Smooth muscle cell (in vitro differentiated cells): ENCODE data around the gene SLCO6A1. TPM values are rescaled to one million over a fixed set of nuclear protein-coding genes. Genes with fewer than 3 reads are reported as not detected.

ENCODE experiments used
- DNase-seq: peaks from one replicate; lab custom pipeline; 2025; ENCODE audit not compliant: unreplicated experiment; lab: John Stamatoyannopoulos, UW
- H2AFZ ChIP-seq: fragments of 200-600 bp; sonication (generic); 2 replicates; pipeline ENCODE4 v1.6.0; 2016; ENCODE audit warnings: antibody characterized with exemption, low read depth, mild to moderate bottlenecking
- H3F3A ChIP-seq: fragments of 200-600 bp; sonication (generic); 2 replicates; pipeline ENCODE4 v1.6.0; 2017; ENCODE audit warnings: antibody characterized with exemption, low read depth
- H3K27ac ChIP-seq: fragments of 200-600 bp; sonication (generic); 2 replicates; pipeline ENCODE4 v1.5.1; 2016; ENCODE audit warnings: low read depth, mild to moderate bottlenecking
- H3K27me3 ChIP-seq: fragments of 200-600 bp; sonication (generic); 2 replicates; pipeline ENCODE4 v1.6.1; 2016; ENCODE audit warnings: low read depth, mild to moderate bottlenecking
- H3K36me3 ChIP-seq: fragments of 200-600 bp; sonication (generic); 2 replicates; pipeline ENCODE4 v1.5.1; 2016; ENCODE audit warnings: low read depth
- H3K4me1 ChIP-seq: fragments of 200-600 bp; sonication (generic); 2 replicates; pipeline ENCODE4 v1.5.1; 2016; ENCODE audit warnings: low read depth
- H3K4me2 ChIP-seq: fragments of 200-600 bp; sonication (generic); 2 replicates; pipeline ENCODE4 v1.6.0; 2016; ENCODE audit warnings: mild to moderate bottlenecking
- H3K4me3 ChIP-seq: fragments of 200-600 bp; sonication (generic); 2 replicates; pipeline ENCODE4 v1.5.1; 2016; ENCODE audit warnings: mild to moderate bottlenecking
- H3K79me2 ChIP-seq: fragments of 200-600 bp; sonication (generic); 2 replicates; pipeline ENCODE4 v1.6.0; 2016; ENCODE audit warnings: low read depth, mild to moderate bottlenecking
- H3K9ac ChIP-seq: fragments of 200-600 bp; sonication (generic); 2 replicates; pipeline ENCODE4 v1.6.0; 2016; ENCODE audit warnings: low read depth
- H3K9me3 ChIP-seq: fragments of 200-600 bp; sonication (generic); replicated peaks from 2 replicates; pipeline ENCODE4 v1.5.1; 2016; ENCODE audit warnings: low read depth
- H4K20me1 ChIP-seq: fragments of 200-600 bp; sonication (generic); 2 replicates; pipeline ENCODE4 v1.6.0; 2016; ENCODE audit warnings: low read depth
- CTCF ChIP-seq: fragments of 200-600 bp; sonication (generic); IDR thresholded peaks from 2 replicates; pipeline ENCODE4 v1.5.1; 2017; ENCODE audit warnings: borderline replicate concordance, mild to moderate bottlenecking, antibody characterized with exemption; ENCODE audit not compliant: insufficient read depth, poor library complexity, severe bottlenecking
- WGBS: methylation state at CpG from one replicate; pipeline ENCODE4 v1.1.7; 2016; ENCODE audit warnings: low lambda C conversion rate; 5-methylcytosine and 5-hydroxymethylcytosine counted together
- polyA plus RNA-seq: library from polyadenylated mRNA; unstranded; fragments of >200 nt; fragmentation: Nextera tagmentation; extraction: Ambion mirVana; gene quantifications from 2 replicates; pipeline ENCODE4 v1.2.1, GENCODE V29; 2016
- total RNA-seq: library from RNA; depleted of rRNA; stranded (reverse); fragments of >200 nt; gene quantifications from 2 replicates; pipeline ENCODE4 v1.2.3, GENCODE V29; 2014

Gene SLCO6A1
- total and polyA plus RNA-seq, 2 experiments from 2014 or later = 0.31 to 0.70 TPM

- Histone ChIP-seq H3K27ac (no peak overlapping the region), H3K9ac (no peak overlapping the region), H3K4me2 (no peak overlapping the region), H3F3A (no peaks in the 10 kb centered on the region), H3K4me3 (no peak overlapping the region), H3K79me2 (no peaks in the 10 kb centered on the region), H3K4me1 (no peaks in the 10 kb centered on the region), H3K36me3 (no peaks in the 10 kb centered on the region), H3K27me3 (no peaks in the 10 kb centered on the region), H2AFZ (no peak overlapping the region), H3K9me3 (no peaks in the 10 kb centered on the region), H4K20me1 (no peaks in the 10 kb centered on the region)
- no peak for TF ChIP-seq CTCF
- no peak for DNase-seq
- 48% methylated on average over 1 of the region's 1 CpG for WGBS
Measured at GRCh38 chr5:102375272-102375671, 123.5 kb downstream of the SLCO6A1 start.

- Histone ChIP-seq H3K79me2 (no peaks in the 10 kb centered on the region), H3K4me2 (no peak overlapping the region), H3K27me3 (no peaks in the 10 kb centered on the region), H4K20me1 (no peaks in the 10 kb centered on the region), H2AFZ (no peak overlapping the region), H3K9me3 (no peaks in the 10 kb centered on the region), H3K9ac (no peak overlapping the region), H3K4me3 (no peak overlapping the region), H3K36me3 (no peaks in the 10 kb centered on the region), H3F3A (no peaks in the 10 kb centered on the region), H3K4me1 (no peaks in the 10 kb centered on the region), H3K27ac (no peak overlapping the region)
- no peak for TF ChIP-seq CTCF
- no peak for DNase-seq
Measured at GRCh38 chr5:102368392-102368791, 130.4 kb downstream of the SLCO6A1 start.

GRCh38 chr5:102341681-102342288 is 157.0 kb downstream of the SLCO6A1 start:
- Histone ChIP-seq H3F3A (peaks cover 3% of the 10 kb centered on the region), H3K36me3 (no peaks in the 10 kb centered on the region), H3K9me3 (no peaks in the 10 kb centered on the region), H3K4me3 (no peak overlapping the region), H3K4me1 (peaks cover 8% of the 10 kb centered on the region), H3K27ac (no peak overlapping the region), H2AFZ (no peak overlapping the region), H3K9ac (no peak overlapping the region), H3K27me3 (no peaks in the 10 kb centered on the region), H4K20me1 (no peaks in the 10 kb centered on the region), H3K79me2 (no peaks in the 10 kb centered on the region), H3K4me2 (peak overlapping the region; percentile 48)
- 14% methylated on average over 2 of the region's 2 CpGs for WGBS
- no peak for TF ChIP-seq CTCF
- DNase-seq = no peak

- H3K36me3 ChIP-seq = no peaks in the 10 kb centered on the region
- WGBS = 91% methylated on average over 2 of the region's 2 CpGs
- TF ChIP-seq CTCF = no peak
- no peaks in the 10 kb centered on the region for H3K4me1 ChIP-seq
- no peaks in the 10 kb centered on the region for H4K20me1 ChIP-seq
- no peaks in the 10 kb centered on the region for H3F3A ChIP-seq
- no peak overlapping the region for H3K9ac ChIP-seq
- no peak overlapping the region for H2AFZ ChIP-seq
- H3K27ac ChIP-seq = no peak overlapping the region
- DNase-seq = no peak
- H3K27me3 ChIP-seq = no peaks in the 10 kb centered on the region
- no peaks in the 10 kb centered on the region for H3K79me2 ChIP-seq
- no peak overlapping the region for H3K4me2 ChIP-seq
- H3K9me3 ChIP-seq = no peaks in the 10 kb centered on the region
- H3K4me3 ChIP-seq = no peak overlapping the region
Measured at GRCh38 chr5:102324714-102325113, 174.1 kb downstream of the SLCO6A1 start.

Other genes with a start within 250 kb of the SLCO6A1 start
- gene SLCO4C1, start 202.7 kb downstream of the SLCO6A1 start, total RNA-seq = 0.36 and 0.45 TPM in 2 replicates
- gene SLCO4C1, start 202.7 kb downstream of the SLCO6A1 start, polyA plus RNA-seq = not detected in 2 replicates